Measurements from ENCODE around the gene SMAD2.

- TF ChIP-seq CTCF (IDR thresholded peaks at IDR 0.05) (no peak), REST (IDR thresholded peaks at IDR 0.05; ENCODE audit: insufficient read depth in 1 of 2, low read depth in 2 of 2, low read length in 1 of 2) (no peak), SIN3A (IDR thresholded peaks at IDR 0.05; ENCODE audit: borderline replicate concordance, insufficient read depth, low read depth, low read length) (no peak)
Measured at GRCh38 chr18:47912794-47913585, 17.5 kb downstream of the SMAD2 start.
